ENCODE results near the gene PPFIA1. TPM values are rescaled to one million over a fixed set of nuclear protein-coding genes. Genes with fewer than 3 reads are reported as not detected.

The PPFIA1 gene
- total and polyA plus RNA-seq, 2 of the 8 experiments (the other 6 are each of a cell fraction or from before 2014, with no cell fraction given): 44.3 to 73.5 TPM

DNA sequence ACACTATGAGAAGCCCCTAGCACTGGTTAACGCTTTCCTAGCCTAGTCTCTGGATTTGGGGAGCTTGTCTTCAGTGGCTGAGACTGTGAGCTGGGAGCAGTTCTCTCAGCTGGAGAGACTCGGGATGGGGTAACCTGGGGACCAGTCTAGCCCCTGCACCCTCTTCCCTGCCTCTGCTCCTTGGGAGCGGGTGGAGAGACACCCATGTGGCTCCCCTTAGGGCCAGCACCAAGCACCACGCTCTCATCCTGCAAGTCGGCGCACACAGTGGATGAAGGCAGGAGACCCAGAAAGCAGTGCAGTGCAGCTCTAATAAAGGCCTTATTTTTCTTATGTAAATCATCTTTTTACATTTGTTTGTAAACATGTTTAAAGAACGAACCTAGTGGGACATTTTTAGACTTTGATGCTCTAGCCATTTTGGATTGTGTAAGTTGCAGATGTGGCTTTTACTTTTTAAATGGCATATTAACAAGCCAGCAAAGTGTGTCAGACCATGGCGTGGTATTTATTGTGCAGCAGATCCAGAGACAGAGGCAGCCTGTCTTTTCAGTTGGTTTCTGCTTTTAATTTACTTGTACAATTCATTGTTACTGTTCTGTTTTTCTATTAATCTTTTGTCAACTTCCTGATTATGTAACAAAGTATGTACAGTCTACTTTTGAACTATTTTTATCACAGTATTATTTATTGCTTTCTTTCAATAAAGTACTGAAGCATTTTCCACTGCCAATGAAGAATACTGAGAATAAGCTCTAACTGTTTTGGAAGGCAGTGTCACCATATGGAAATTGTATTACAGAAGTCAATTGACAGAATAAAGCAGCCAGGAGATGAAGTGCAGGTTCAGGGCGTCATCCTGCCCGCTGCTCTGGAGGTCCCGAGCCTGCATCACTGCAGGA lies 113.4 kb downstream of the PPFIA1 start:
- Histone ChIP-seq H2BK20ac (ENCODE audit: low read length) (no peak overlapping the region), H3K27ac (ENCODE audit: low read depth, low read length) (no peak overlapping the region), H3K18ac (ENCODE audit: extremely low read depth, low read length) (no peak overlapping the region), H3K9me3 (ENCODE audit: insufficient read depth in 2 of 2, low read depth in 1 of 2, low read length in 1 of 2) (no peaks in the 10 kb centered on the region), H3K23me2 (ENCODE audit: low read depth, low read length) (no peaks in the 10 kb centered on the region), H3K4me1 (replicated peaks in 1 of 4; ENCODE audit: control insufficient read depth in 3 of 4, insufficient read depth in 4 of 4, low read length in 3 of 4) (peaks cover 0 to 15% (median 5%) of the 10 kb centered on the region in 4 experiments; a peak in 3 of 7 replicates), H3K4me2 (ENCODE audit: insufficient read depth in 1 of 2, low read depth in 2 of 2, low read length in 2 of 2) (no peak overlapping the region), H3K9ac (replicated peaks in 1 of 4; ENCODE audit: extremely low read depth in 1 of 4, low read depth in 3 of 4, low read length in 3 of 4) (no peak overlapping the region), H3K4me3 (ENCODE audit: extremely low read depth in 1 of 4, insufficient read depth in 2 of 4, low read depth in 3 of 4, low read length in 4 of 4) (no peak overlapping the region), H3K14ac (ENCODE audit: insufficient read length) (no peak overlapping the region), H3K79me1 (ENCODE audit: low read depth, low read length) (no peaks in the 10 kb centered on the region; the same call in none of the 2 replicates), H2AFZ (ENCODE audit: low read length) (no peak overlapping the region), H3K23ac (ENCODE audit: insufficient read length) (no peak overlapping the region), H4K20me1 (replicated peaks in 1 of 2; ENCODE audit: control insufficient read depth in 1 of 2, insufficient read depth in 2 of 2, low read length in 2 of 2) (peaks cover 5 to 10% of the 10 kb centered on the region in 2 experiments), H2BK15ac (ENCODE audit: low read length) (no peak overlapping the region), H3K56ac (replicated peaks; ENCODE audit: insufficient read length, low read depth, low read length) (no peak overlapping the region), H2BK12ac (ENCODE audit: low read depth, low read length) (no peak overlapping the region), H4K91ac (replicated peaks; ENCODE audit: insufficient read length, low read length) (no peak overlapping the region), H3K27me3 (replicated peaks in 1 of 4; ENCODE audit: control insufficient read depth in 3 of 4, extremely low read depth in 1 of 4, insufficient read depth in 3 of 4, low read length in 3 of 4) (no peaks in the 10 kb centered on the region), H4K5ac (ENCODE audit: insufficient read length, low read depth, low read length) (no peak overlapping the region), H2BK120ac (replicated peaks; ENCODE audit: low read depth, low read length) (no peak overlapping the region), H2AK5ac (ENCODE audit: low read depth, low read length) (no peak overlapping the region), H4K8ac (ENCODE audit: extremely low read depth, insufficient read depth, low read length) (no peak overlapping the region), H2BK5ac (ENCODE audit: low read depth, low read length) (no peak overlapping the region; the same call in 1 of the 2 replicates), H3K36me3 (ENCODE audit: control insufficient read depth in 2 of 4, insufficient read depth in 4 of 4, low read length in 3 of 4) (peaks cover 0 to 46% (median 2%) of the 10 kb centered on the region in 4 experiments; a peak in 5 of 8 replicates), H3K79me2 (ENCODE audit: control insufficient read depth in 1 of 2, insufficient read depth in 2 of 2, low read length in 2 of 2) (peaks cover 0 to 2% of the 10 kb centered on the region in 2 experiments; a peak in 1 of 4 replicates), H3K4ac (replicated peaks; ENCODE audit: insufficient read length, low read depth, low read length) (no peak overlapping the region)
- no peak for TF ChIP-seq KDM1A (IDR thresholded peaks at IDR 0.05; ENCODE audit: borderline replicate concordance, low read length)
- no peak for TF ChIP-seq GABPA (IDR thresholded peaks at IDR 0.05; ENCODE audit: borderline replicate concordance, insufficient read depth, low read length)
- TF ChIP-seq KDM5A (IDR thresholded peaks at IDR 0.05; ENCODE audit: low read length): no peak
- TF ChIP-seq TAF7 (optimal IDR thresholded peaks at IDR 0.05; ENCODE audit: borderline replicate concordance, low read depth, low read length): no peak
- TF ChIP-seq CEBPB (IDR thresholded peaks at IDR 0.05; ENCODE audit: low read depth, low read length): no peak
- POLR2A ChIA-PET (ENCODE audit: partially characterized antibody): interaction anchor here (0.7 to 1.1 kb wide), 3 partner anchors 16 to 36 kb away, joined by 3 to 4 read pairs (median 3); no protein-coding TSS in a partner anchor
- 88% methylated on average over 11 of the region's 11 CpGs; no CpG with 5 or more reads in 1 of the 2 experiments for WGBS, 2 experiments (ENCODE audit: extremely low coverage in 1 of 2, insufficient coverage in 1 of 2, insufficient read length in 1 of 2, insufficient replicate concordance in 2 of 2, low coverage in 1 of 2, low lambda C conversion rate in 2 of 2, missing lambda C conversion rate in 1 of 2)
- FAIRE-seq: no peak
- DNase-seq (ENCODE audit: low read depth in 1 of 2, low spot score in 2 of 2): no peak
- CTCF ChIA-PET (ENCODE audit: partially characterized antibody): interaction anchor here (0.9 to 1.4 kb wide), 4 partner anchors 11 to 56 kb away, joined by 3 read pairs; no protein-coding TSS in a partner anchor

Data from H1 (cell line).